ENCODE measurements around the gene CCNY. TPM values are rescaled to one million over a fixed set of nuclear protein-coding genes. Genes with fewer than 3 reads are reported as not detected.

The CCNY gene
- total and polyA plus RNA-seq, 12 donors: 26.0 to 99.4 (median 88.9) TPM

DNA sequence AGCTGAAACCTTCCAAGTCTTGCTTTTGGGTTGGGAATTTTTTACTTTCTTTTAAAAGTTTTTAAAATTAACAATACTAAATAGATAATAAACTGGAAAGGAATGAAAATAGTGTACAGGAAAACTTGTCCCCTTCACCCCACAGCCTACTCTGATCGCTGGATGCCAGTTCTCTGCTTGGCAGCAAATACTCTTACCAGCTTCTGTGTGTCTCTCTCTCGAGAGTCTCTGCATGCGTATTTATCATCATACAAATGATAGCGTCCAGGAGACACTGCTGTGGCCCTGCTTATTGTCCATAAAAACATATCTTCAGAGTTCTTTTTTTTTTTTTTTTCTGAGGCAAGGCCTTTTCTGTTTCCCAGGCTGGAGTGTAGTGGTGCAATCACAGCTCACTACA lies 101.5 kb downstream of the CCNY start:
- peaks cover 7 to 73% (median 41%) of the 10 kb centered on the region in 9 donors for H3K4me1 ChIP-seq
- peaks cover 0 to 33% (median 12%) of the 10 kb centered on the region in 11 donors for H3K9me3 ChIP-seq
- H3K4me3 ChIP-seq: no peak overlapping the region
- peak overlapping the region in 1 of 10 donors; percentile 21 for H3K27ac ChIP-seq
- intact Hi-C loops (cut with DNase I): no loop called here
- no peaks in the 10 kb centered on the region for H3K27me3 ChIP-seq
- no peaks in the 10 kb centered on the region for H3K36me3 ChIP-seq
- whole genome bisulfite sequencing, 2 donors: 47 to 71% methylated on average over 4 of the region's 4 CpGs
- peak in 3 of 8 donors; percentile 48 to 59 (median 50) for ATAC-seq
- TF ChIP-seq, protein P1, sequence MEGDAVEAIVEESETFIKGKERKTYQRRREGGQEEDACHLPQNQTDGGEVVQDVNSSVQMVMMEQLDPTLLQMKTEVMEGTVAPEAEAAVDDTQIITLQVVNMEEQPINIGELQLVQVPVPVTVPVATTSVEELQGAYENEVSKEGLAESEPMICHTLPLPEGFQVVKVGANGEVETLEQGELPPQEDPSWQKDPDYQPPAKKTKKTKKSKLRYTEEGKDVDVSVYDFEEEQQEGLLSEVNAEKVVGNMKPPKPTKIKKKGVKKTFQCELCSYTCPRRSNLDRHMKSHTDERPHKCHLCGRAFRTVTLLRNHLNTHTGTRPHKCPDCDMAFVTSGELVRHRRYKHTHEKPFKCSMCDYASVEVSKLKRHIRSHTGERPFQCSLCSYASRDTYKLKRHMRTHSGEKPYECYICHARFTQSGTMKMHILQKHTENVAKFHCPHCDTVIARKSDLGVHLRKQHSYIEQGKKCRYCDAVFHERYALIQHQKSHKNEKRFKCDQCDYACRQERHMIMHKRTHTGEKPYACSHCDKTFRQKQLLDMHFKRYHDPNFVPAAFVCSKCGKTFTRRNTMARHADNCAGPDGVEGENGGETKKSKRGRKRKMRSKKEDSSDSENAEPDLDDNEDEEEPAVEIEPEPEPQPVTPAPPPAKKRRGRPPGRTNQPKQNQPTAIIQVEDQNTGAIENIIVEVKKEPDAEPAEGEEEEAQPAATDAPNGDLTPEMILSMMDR (IDR thresholded peaks at IDR 0.05): no peak
- DNase-seq: no peak

DNA sequence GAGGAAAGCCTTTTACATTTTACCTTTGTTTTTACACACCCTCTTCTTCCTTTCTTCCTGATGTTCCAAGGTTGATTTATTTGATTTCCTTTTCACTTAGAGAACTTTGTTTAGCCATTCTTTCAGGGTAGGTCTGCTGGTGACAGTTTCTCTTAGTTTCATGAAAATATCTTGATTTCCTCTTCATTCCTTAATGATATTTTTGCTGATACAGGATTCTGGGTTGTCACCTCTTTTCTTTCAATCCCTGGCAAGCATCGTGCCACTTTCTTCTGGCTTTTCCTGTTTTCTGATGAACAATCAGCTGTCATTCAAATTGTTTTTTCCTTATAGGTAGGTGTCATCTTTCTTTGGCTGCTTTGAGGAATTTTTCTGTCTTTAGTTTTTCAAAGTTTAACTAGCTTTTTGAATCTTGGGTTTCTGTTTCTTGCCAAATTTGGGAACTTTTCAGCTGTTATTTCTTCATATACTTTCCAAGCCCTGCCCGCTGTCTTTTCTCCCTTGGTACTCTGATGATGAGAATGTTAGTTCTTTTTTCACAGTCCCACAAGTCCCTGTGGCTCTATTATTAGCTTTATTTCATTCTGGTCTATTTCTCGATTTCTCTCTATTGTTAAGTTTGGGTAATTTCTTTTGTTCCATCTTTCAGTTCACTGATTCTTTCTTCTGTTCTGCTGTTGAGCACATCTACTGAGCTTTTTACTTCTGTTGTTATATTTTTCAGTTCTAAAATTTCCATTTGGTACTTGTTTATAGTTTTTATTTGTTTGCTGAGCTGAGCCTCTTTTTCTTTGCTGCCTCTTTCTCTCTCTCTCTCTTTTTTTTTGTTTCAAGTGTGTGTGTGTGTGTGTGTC lies 102.6 kb downstream of the CCNY start:
- Histone ChIP-seq H3K27me3 (no peaks in the 10 kb centered on the region), H3K4me3 (no peak overlapping the region), H3K9me3 (peaks cover 0 to 44% (median 21%) of the 10 kb centered on the region in 11 donors), H3K4me1 (peaks cover 7 to 70% (median 35%) of the 10 kb centered on the region in 9 donors), H3K27ac (no peak overlapping the region), H3K36me3 (peaks cover 0 to 5% (median 0%) of the 10 kb centered on the region in 9 donors)
- intact Hi-C loops (cut with DNase I): no loop called here
- DNase-seq: no peak
- WGBS, 2 donors: 81 to 93% methylated on average over 3 of the region's 3 CpGs
- TF ChIP-seq, protein P1 (IDR thresholded peaks at IDR 0.05): no peak
- no peak for ATAC-seq

DNA sequence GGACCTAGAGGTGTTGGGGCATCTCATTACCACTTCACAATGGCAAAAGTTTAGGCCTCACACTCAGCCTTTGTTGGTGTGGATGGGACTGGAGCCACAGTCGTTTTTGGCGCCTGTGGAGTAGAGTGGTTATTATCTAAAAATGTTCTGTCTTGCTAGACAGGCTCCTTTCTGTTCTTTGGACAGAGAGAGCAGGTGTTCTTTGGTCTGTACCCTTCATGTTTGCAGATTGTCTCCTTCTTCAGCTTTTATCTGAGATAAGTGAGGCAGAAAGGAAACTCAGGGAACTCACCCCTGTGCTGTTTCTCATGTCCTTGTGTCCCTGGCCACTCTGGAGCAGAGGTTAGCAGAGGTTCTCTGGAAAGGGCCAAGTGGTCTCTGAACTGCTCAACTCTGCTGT lies 103.7 kb downstream of the CCNY start:
- H3K4me1 ChIP-seq: peaks cover 7 to 62% (median 28%) of the 10 kb centered on the region in 9 donors
- 54 to 63% methylated on average over 2 of the region's 2 CpGs for WGBS, 2 donors
- no peak for DNase-seq
- H3K27ac ChIP-seq: peak overlapping the region in 5 of 10 donors; percentile 11 to 62 (median 44)
- peaks cover 0 to 55% (median 32%) of the 10 kb centered on the region in 11 donors for H3K9me3 ChIP-seq
- TF ChIP-seq, protein P1 (IDR thresholded peaks at IDR 0.05): no peak
- H3K36me3 ChIP-seq: peaks cover 0 to 5% (median 0%) of the 10 kb centered on the region in 9 donors
- no peak for ATAC-seq
- H3K27me3 ChIP-seq: no peaks in the 10 kb centered on the region
- intact Hi-C loops (cut with DNase I): loop anchor here in 1 of 10 donors (10.0 kb wide), 1 partner anchor 65 kb away; no protein-coding TSS in a partner anchor
- no peak overlapping the region for H3K4me3 ChIP-seq

DNA sequence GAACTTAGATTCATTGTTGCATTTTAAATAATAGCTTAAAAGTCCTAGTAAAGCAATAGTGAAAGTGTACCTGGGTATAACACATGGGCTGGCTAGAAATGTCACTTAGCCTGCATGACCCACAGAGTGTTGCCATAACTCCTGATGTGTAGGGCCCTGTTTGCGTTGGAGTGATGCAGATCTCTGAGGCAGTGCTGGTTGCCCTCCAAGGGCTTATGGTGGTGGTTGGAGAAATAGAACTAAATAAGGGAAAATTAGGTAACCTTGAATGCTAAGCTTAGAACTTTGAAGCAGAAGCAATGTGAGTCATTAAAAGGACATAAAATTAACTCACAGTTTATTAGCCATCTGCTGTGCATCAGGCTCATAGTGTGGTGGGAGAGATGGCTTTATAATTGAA lies 105.7 kb downstream of the CCNY start:
- intact Hi-C loops (cut with DNase I): loop anchor here in 1 of 10 donors (10.0 kb wide), 1 partner anchor 67 kb away; no protein-coding TSS in a partner anchor
- TF ChIP-seq, protein P1 (IDR thresholded peaks at IDR 0.05): no peak
- H3K36me3 ChIP-seq: peaks cover 0 to 5% (median 0%) of the 10 kb centered on the region in 9 donors
- DNase-seq (no peak), ATAC-seq (peak in 4 of 8 donors; percentile 29 to 37 (median 36))
- H3K4me1 ChIP-seq: peaks cover 12 to 70% (median 36%) of the 10 kb centered on the region in 9 donors
- no peaks in the 10 kb centered on the region for H3K27me3 ChIP-seq
- peaks cover 0 to 61% (median 34%) of the 10 kb centered on the region in 11 donors for H3K9me3 ChIP-seq
- WGBS, 2 donors: 74 to 93% methylated on average over 1 of the region's 1 CpG
- peak overlapping the region in 6 of 10 donors; percentile 24 to 65 (median 38) for H3K27ac ChIP-seq
- H3K4me3 ChIP-seq: no peak overlapping the region
